ENCODE results near the gene PSMA2. TPM values are rescaled to one million over a fixed set of nuclear protein-coding genes. Genes with fewer than 3 reads are reported as not detected.

The PSMA2 gene
- polyA plus RNA-seq, 1 of the 3 experiments (the other 2 are of a cell fraction) = 101 TPM

- TF ChIP-seq NFIC (IDR thresholded peaks at IDR 0.05; ENCODE audit: borderline replicate concordance) (peak; percentile 65), SMC3 (IDR thresholded peaks at IDR 0.05; ENCODE audit: low read depth, low read length) (no peak), PBX3 (IDR thresholded peaks at IDR 0.05) (peak; percentile 71; the same call in 1 of the 2 replicates), POLR2AphosphoS5 (IDR thresholded peaks at IDR 0.05; ENCODE audit: low read depth, low read length) (peak; percentile 18; the same call in 1 of the 2 replicates)
Measured at GRCh38 chr7:42972699-42973500, 40.9 kb upstream of the PSMA2 start (continued).

GRCh38 chr7:42967391-42967790 lies 35.4 kb upstream of the PSMA2 start:
- peaks cover 8% of the 10 kb centered on the region for H3F3A ChIP-seq (replicated peaks; ENCODE audit: insufficient read depth)
- H3K4me2 ChIP-seq = no peak overlapping the region
- H3K27ac ChIP-seq (ENCODE audit: low read depth in 2 of 2, low read length in 1 of 2) = no peak overlapping the region
- peaks cover 0 to 3% of the 10 kb centered on the region in 2 experiments; a peak in 1 of 4 replicates for H3K4me1 ChIP-seq (ENCODE audit: control insufficient read depth in 1 of 2, insufficient read depth in 2 of 2, low read depth in 1 of 2, low read length in 1 of 2)
- no peak overlapping the region for H2AFZ ChIP-seq (ENCODE audit: low read depth)
- DNase-seq = no peak
- H4K20me1 ChIP-seq (ENCODE audit: insufficient read depth) = no peaks in the 10 kb centered on the region
- TF ChIP-seq ELF1 (IDR thresholded peaks at IDR 0.05) (no peak), SIN3A (IDR thresholded peaks at IDR 0.05; ENCODE audit: borderline replicate concordance, low read depth, low read length) (no peak), FOXJ3 (CRISPR knock-in tag; IDR thresholded peaks at IDR 0.05) (no peak), CTCF (IDR thresholded peaks at IDR 0.05) (no peak), EZH2phosphoT487 (IDR thresholded peaks at IDR 0.05; ENCODE audit: borderline replicate concordance, low read depth) (no peak), MXI1 (IDR thresholded peaks at IDR 0.05; ENCODE audit: low read depth, low read length) (no peak), FOXM1 (IDR thresholded peaks at IDR 0.05; ENCODE audit: low read depth) (no peak), NRF1 (IDR thresholded peaks at IDR 0.05; ENCODE audit: low read depth, low read length) (no peak), NFIC (IDR thresholded peaks at IDR 0.05; ENCODE audit: borderline replicate concordance) (no peak), USF1 (IDR thresholded peaks at IDR 0.05; ENCODE audit: borderline replicate concordance, low read depth) (no peak), YY1 (IDR thresholded peaks at IDR 0.05; ENCODE audit: low read depth) (no peak), IRF3 (IDR thresholded peaks at IDR 0.05; ENCODE audit: low read depth, low read length) (no peak), CHD2 (IDR thresholded peaks at IDR 0.05; ENCODE audit: low read length, partially characterized antibody) (no peak), TEAD4 (IDR thresholded peaks at IDR 0.05; ENCODE audit: borderline replicate concordance, insufficient read depth) (no peak)
- H3K4me3 ChIP-seq (ENCODE audit: low read depth in 2 of 2, low read length in 1 of 2) = no peak overlapping the region
- no peaks in the 10 kb centered on the region for H3K79me2 ChIP-seq (ENCODE audit: insufficient read depth)
- CTCF ChIA-PET = interaction anchor here (0.8 kb wide), 1 partner anchor 27 kb away, joined by 3 read pairs; no protein-coding TSS in a partner anchor
- H3K9me3 ChIP-seq = no peaks in the 10 kb centered on the region
- POLR2A ChIA-PET = no interaction called here
- H3K9me2 ChIP-seq = no peaks in the 10 kb centered on the region
- H3K36me3 ChIP-seq (replicated peaks in 1 of 2; ENCODE audit: control insufficient read depth in 1 of 2, insufficient read depth in 2 of 2, low read length in 1 of 2) = no peaks in the 10 kb centered on the region
- H3K27me3 ChIP-seq (ENCODE audit: insufficient read depth) = no peaks in the 10 kb centered on the region
- H3K9ac ChIP-seq = no peak overlapping the region
- WGBS (ENCODE audit: low lambda C conversion rate) = 22% methylated on average over 2 of the region's 2 CpGs

All from SK-N-SH (cell line).